Measurements from ENCODE around the gene SRC.

The SRC gene

DNA sequence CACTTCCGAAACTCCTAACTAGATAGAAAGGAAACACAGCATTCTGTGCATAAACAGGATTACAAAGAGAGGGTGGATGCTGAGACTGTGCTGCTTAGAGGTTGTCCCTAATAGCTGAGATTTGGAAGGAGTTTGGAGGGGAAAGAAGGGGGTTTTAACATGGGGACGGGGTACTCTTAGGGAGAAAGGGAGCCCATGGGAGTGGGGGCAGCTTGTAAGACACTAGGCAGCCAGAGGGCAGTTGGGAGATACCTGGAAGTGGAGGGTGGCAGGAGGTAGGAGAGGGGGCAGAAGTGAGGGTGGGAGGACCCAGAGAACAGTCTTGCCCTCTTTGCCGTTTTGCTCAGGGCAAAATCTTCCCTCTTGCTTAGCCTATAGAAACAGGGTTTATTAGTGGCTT, 40.1 kb upstream of the SRC start:
- H3K27me3 Mint-ChIP-seq (ENCODE audit: low read depth, poor library complexity): peaks cover 2% of the 10 kb centered on the region
- no peak overlapping the region for H3K27ac Mint-ChIP-seq
- DNase-seq: no peak
- peaks cover 66% of the 10 kb centered on the region for H3K36me3 Mint-ChIP-seq (ENCODE audit: low read depth)
- H3K4me3 Mint-ChIP-seq: no peak overlapping the region
- TF ChIP-seq, protein P1, sequence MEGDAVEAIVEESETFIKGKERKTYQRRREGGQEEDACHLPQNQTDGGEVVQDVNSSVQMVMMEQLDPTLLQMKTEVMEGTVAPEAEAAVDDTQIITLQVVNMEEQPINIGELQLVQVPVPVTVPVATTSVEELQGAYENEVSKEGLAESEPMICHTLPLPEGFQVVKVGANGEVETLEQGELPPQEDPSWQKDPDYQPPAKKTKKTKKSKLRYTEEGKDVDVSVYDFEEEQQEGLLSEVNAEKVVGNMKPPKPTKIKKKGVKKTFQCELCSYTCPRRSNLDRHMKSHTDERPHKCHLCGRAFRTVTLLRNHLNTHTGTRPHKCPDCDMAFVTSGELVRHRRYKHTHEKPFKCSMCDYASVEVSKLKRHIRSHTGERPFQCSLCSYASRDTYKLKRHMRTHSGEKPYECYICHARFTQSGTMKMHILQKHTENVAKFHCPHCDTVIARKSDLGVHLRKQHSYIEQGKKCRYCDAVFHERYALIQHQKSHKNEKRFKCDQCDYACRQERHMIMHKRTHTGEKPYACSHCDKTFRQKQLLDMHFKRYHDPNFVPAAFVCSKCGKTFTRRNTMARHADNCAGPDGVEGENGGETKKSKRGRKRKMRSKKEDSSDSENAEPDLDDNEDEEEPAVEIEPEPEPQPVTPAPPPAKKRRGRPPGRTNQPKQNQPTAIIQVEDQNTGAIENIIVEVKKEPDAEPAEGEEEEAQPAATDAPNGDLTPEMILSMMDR (IDR thresholded peaks at IDR 0.05): no peak
- H3K9me3 Mint-ChIP-seq: peaks cover 4% of the 10 kb centered on the region
- peaks cover 57% of the 10 kb centered on the region for H3K4me1 Mint-ChIP-seq

DNA sequence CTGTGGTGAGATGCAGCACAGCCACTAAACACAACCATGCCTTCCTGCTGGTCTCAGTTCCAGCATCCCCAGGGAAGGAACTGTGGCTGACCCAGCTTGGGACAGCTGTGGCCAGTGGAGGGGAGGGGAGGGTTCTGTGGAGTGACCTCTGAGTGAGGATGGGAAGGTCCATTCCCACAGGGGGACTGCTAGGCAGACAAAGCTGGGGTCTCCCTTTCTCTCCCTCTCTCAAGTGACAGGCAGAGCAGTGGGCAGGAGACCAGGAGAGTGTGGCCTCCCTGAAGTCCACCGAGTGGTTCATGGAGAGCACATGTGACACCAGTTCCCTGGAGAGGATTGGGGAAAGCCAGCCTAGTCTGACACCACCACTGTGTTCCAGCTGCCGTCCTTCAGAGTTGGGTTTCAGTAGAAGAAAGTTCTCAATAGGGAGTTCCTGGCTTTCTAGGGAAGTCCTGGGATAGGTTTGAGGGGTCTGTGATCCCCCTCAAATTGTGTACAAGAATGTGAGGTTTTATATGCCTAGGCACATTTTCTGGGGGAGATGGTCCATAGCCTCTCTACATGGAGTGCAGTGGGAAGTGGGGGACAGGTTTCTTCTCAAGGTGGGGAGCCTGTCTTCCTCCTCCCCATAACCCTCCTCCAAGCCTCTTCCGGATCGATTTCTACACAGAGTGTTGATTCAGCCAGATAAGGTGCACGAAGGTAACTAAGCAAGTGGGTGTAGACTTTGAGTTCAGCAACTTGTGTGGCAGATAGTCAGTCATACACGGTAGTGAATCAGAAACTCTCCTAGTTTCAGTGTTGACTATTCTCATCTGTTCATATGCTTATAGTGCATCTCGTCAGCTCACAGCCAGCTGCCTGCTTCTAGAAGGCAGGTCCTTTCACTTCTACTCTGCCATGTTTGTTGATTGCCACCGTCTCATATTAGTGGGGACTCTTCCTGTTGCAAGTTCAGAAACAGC, 37.6 kb upstream of the SRC start:
- Mint-ChIP-seq H3K36me3 (ENCODE audit: low read depth) (peaks cover 51% of the 10 kb centered on the region), H3K4me1 (peaks cover 74% of the 10 kb centered on the region), H3K27ac (peak overlapping the region; percentile 34), H3K4me3 (no peak overlapping the region), H3K9me3 (no peaks in the 10 kb centered on the region), H3K27me3 (ENCODE audit: low read depth, poor library complexity) (peaks cover 2% of the 10 kb centered on the region)
- DNase-seq: no peak
- TF ChIP-seq, protein P1 (IDR thresholded peaks at IDR 0.05): no peak

DNA sequence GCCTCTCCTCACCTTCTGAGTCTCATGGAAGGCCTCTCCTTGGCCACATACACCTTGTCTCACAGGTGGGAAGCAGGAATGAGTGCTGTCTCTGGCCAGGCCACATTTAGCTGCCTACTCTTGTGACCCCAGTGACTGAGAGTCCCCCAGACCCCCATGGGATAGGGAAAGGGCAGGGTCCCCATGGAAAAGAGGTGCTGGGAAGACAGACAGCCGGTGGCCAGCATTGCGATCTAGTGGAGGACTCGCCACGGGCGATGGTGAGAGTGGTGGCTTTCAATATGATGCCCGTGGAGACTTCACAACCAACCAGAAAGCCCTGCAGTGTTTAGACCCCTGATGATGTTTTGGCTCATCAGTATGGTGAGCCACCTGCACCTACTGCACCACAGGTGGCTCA, 36.6 kb upstream of the SRC start:
- H3K9me3 Mint-ChIP-seq: no peaks in the 10 kb centered on the region
- TF ChIP-seq, protein P1 (IDR thresholded peaks at IDR 0.05): no peak
- H3K27ac Mint-ChIP-seq: no peak overlapping the region
- DNase-seq: no peak
- H3K27me3 Mint-ChIP-seq (ENCODE audit: low read depth, poor library complexity): peaks cover 2% of the 10 kb centered on the region
- H3K36me3 Mint-ChIP-seq (ENCODE audit: low read depth): peaks cover 47% of the 10 kb centered on the region
- peaks cover 82% of the 10 kb centered on the region for H3K4me1 Mint-ChIP-seq
- H3K4me3 Mint-ChIP-seq: no peak overlapping the region

- Mint-ChIP-seq H3K9me3 (no peaks in the 10 kb centered on the region), H3K4me1 (peaks cover 82% of the 10 kb centered on the region), H3K36me3 (ENCODE audit: low read depth) (peaks cover 42% of the 10 kb centered on the region), H3K27ac (peak overlapping the region; percentile 79), H3K27me3 (ENCODE audit: low read depth, poor library complexity) (peaks cover 2% of the 10 kb centered on the region), H3K4me3 (no peak overlapping the region)
- no peak for DNase-seq
- TF ChIP-seq, protein P1 (IDR thresholded peaks at IDR 0.05): no peak
Observed at GRCh38 chr20:37309936-37310590, 35.9 kb upstream of the SRC start.

- no peak for DNase-seq
- Mint-ChIP-seq H3K36me3 (ENCODE audit: low read depth) (peaks cover 43% of the 10 kb centered on the region), H3K27me3 (ENCODE audit: low read depth, poor library complexity) (peaks cover 2% of the 10 kb centered on the region), H3K4me1 (peaks cover 82% of the 10 kb centered on the region), H3K9me3 (no peaks in the 10 kb centered on the region), H3K27ac (peak overlapping the region; percentile 79), H3K4me3 (no peak overlapping the region)
- TF ChIP-seq, protein P1 (IDR thresholded peaks at IDR 0.05): no peak
Observed at GRCh38 chr20:37310951-37311350, 35.0 kb upstream of the SRC start.

Measured in nephron progenitor cell (in vitro differentiated cells).